ENCODE results near the gene C1orf174. TPM values are rescaled to one million over a fixed set of nuclear protein-coding genes. Genes with fewer than 3 reads are reported as not detected.

Gene C1orf174
- total RNA-seq (2014; rRNA removed), result 64.2 and 70.9 TPM in 2 replicates
- percentile 87 among the genes with signal in this experiment for Bru-seq, nascent RNA
- BruChase-seq, experiment 1, labeled RNA remaining after a 6-hour chase, result percentile 96 among the genes with signal in this experiment
- percentile 90 among the genes with signal in this experiment for BruChase-seq, experiment 2, labeled RNA remaining after a 2-hour chase
- long read RNA-seq, transcript C1orf174-201 (4 exons, 1,666 nt), result major isoform, 109 of 142 reads
- long read RNA-seq, partial matches to known transcripts, result 9 of 142 reads
- long read RNA-seq, other reads (novel, unspliced or antisense), result 24 of 142 reads

GRCh38 chr1:3900150-3900968 is at the start of gene C1orf174:
Gene C1orf174, minus strand, starts transcription at chr1:3900272. Its CDS starts 86 bp downstream, at chr1:3900186.
- Histone ChIP-seq H3K9me3 (ENCODE audit: low read length) (no peaks in the 10 kb centered on the region), H3K9ac (ENCODE audit: low read length) (peak within 1 kb of the TSS; percentile 97), H3K27me3 (ENCODE audit: low read length) (no peaks in the 10 kb centered on the region), H3K79me2 (ENCODE audit: low read length) (peaks cover 47% of the 10 kb centered on the region), H3K4me2 (ENCODE audit: low read length) (peak within 1 kb of the TSS; percentile 92), H2AFZ (ENCODE audit: low read length) (peak within 1 kb of the TSS; percentile 95), H3K4me1 (ENCODE audit: insufficient read depth, low read length) (peaks cover 10% of the 10 kb centered on the region), H3K4me3 (ENCODE audit: low read length) (peak within 1 kb of the TSS; percentile 80), H3K36me3 (ENCODE audit: low read depth, low read length) (peaks cover 6% of the 10 kb centered on the region), H3K27ac (ENCODE audit: low read length) (peak within 1 kb of the TSS; percentile 85), H3F3A (ENCODE audit: low read length, unreplicated experiment) (no peaks in the 10 kb centered on the region), H4K20me1 (ENCODE audit: low read length) (peaks cover 31% of the 10 kb centered on the region), H3K9me2 (replicated peaks; ENCODE audit: low read length) (no peaks in the 10 kb centered on the region)
- intact Hi-C loops (cut with micrococcal nuclease), result loop anchor here (1.0 to 10.0 kb wide), 2 partner anchors 43 to 754 kb away; partner anchors contain the start of genes AJAP1, CEP104 and DFFB
- TSS peak; percentile 70 for BruUV-seq (replicated peaks)
- ATAC-seq (peak; percentile 76), DNase-seq (peak; percentile 97)
- CTCF ChIA-PET, result interaction anchor here (0.5 to 0.8 kb wide), 3 partner anchors 309 to 684 kb away, joined by 3 to 5 read pairs (median 3); no protein-coding TSS in a partner anchor
- TF ChIP-seq EZH2phosphoT487 (IDR thresholded peaks at IDR 0.05; ENCODE audit: borderline replicate concordance, low read length), result no peak
- no peak for TF ChIP-seq EZH2 (IDR thresholded peaks at IDR 0.05; ENCODE audit: low read length, unreplicated experiment)
- TF ChIP-seq CTCF (conservative IDR thresholded peaks at IDR 0.05; ENCODE audit: low read depth, low read length), result no peak
- POLR2A ChIA-PET (ENCODE audit: unreplicated experiment), result no interaction called here

- no peaks in the 10 kb centered on the region for H3K9me2 ChIP-seq (replicated peaks; ENCODE audit: low read length)
- H3K79me2 ChIP-seq (ENCODE audit: low read length), result no peaks in the 10 kb centered on the region
- no peak overlapping the region for H3K9ac ChIP-seq (ENCODE audit: low read length)
- no peak overlapping the region for H3K4me2 ChIP-seq (ENCODE audit: low read length)
- DNase-seq (peak; percentile 83), ATAC-seq (peak; percentile 72)
- ChIA-PET POLR2A (ENCODE audit: unreplicated experiment) (no interaction called here), CTCF (no interaction called here)
- no peak overlapping the region for H2AFZ ChIP-seq (ENCODE audit: low read length)
- no peaks in the 10 kb centered on the region for H3K36me3 ChIP-seq (ENCODE audit: low read depth, low read length)
- intact Hi-C loops (cut with micrococcal nuclease), result no loop called here
- H3K4me3 ChIP-seq (ENCODE audit: low read length), result no peak overlapping the region
- peaks cover 3% of the 10 kb centered on the region; the same call in 1 of the 2 replicates for H3K4me1 ChIP-seq (ENCODE audit: insufficient read depth, low read length)
- no peaks in the 10 kb centered on the region for H3K9me3 ChIP-seq (ENCODE audit: low read length)
- BruUV-seq (replicated peaks), result no TSS peak
- H4K20me1 ChIP-seq (ENCODE audit: low read length), result no peaks in the 10 kb centered on the region
- no peaks in the 10 kb centered on the region for H3F3A ChIP-seq (ENCODE audit: low read length, unreplicated experiment)
- no peak overlapping the region for H3K27ac ChIP-seq (ENCODE audit: low read length)
- TF ChIP-seq CTCF (conservative IDR thresholded peaks at IDR 0.05; ENCODE audit: low read depth, low read length) (no peak), EZH2phosphoT487 (IDR thresholded peaks at IDR 0.05; ENCODE audit: borderline replicate concordance, low read length) (no peak), EZH2 (IDR thresholded peaks at IDR 0.05; ENCODE audit: low read length, unreplicated experiment) (no peak)
- H3K27me3 ChIP-seq (ENCODE audit: low read length), result peaks cover 84% of the 10 kb centered on the region
These were observed 48.3 kb upstream of the C1orf174 start for GRCh38 chr1:3948344-3948743.
